SU-DHL-6 (cell line): ENCODE measurements around the gene ENOX2.

ENCODE experiments used
- H2AFZ ChIP-seq: fragments of 200-600 bp; sonication (generic); 2 replicates; pipeline ENCODE4 v1.6.1; 2014; ENCODE audit warnings: low read depth, mild to moderate bottlenecking, moderate library complexity, mixed read lengths, antibody characterized with exemption, low read length; ENCODE audit not compliant: severe bottlenecking
- H3F3A ChIP-seq: fragments of 200-600 bp; shearing (Covaris generic); 2 replicates; pipeline ENCODE4 v1.6.0; 2016; ENCODE audit warnings: antibody characterized with exemption, mild to moderate bottlenecking; ENCODE audit not compliant: insufficient read depth
- H3K27ac ChIP-seq: fragments of 200-600 bp; sonication (generic); 2 replicates; pipeline ENCODE4 v1.5.1; 2016; ENCODE audit warnings: low read depth, mild to moderate bottlenecking, low read length, moderate library complexity, mixed read lengths
- H3K27me3 ChIP-seq: fragments of 200-600 bp; sonication (generic), shearing (Covaris generic); 2 replicates; pipeline ENCODE4 v1.6.0; 2014; ENCODE audit warnings: mild to moderate bottlenecking, low read length
- H3K36me3 ChIP-seq: fragments of 200-600 bp; sonication (generic); 2 replicates; pipeline ENCODE4 v1.6.1; 2014; ENCODE audit warnings: mild to moderate bottlenecking, low read length, mixed read lengths
- H3K4me2 ChIP-seq: fragments of 300-600, 200-600 bp; shearing (Covaris generic), sonication (generic); 2 replicates; pipeline ENCODE4 v1.6.0; 2014; ENCODE audit warnings: low read length, low read depth, mild to moderate bottlenecking; ENCODE audit not compliant: poor library complexity, severe bottlenecking
- H3K4me3 ChIP-seq: fragments of 200-600 bp; sonication (generic); 2 replicates; pipeline ENCODE4 v1.5.1; 2014; ENCODE audit warnings: antibody characterized with exemption, low read length, mild to moderate bottlenecking, mixed read lengths; ENCODE audit not compliant: insufficient read depth, poor library complexity, severe bottlenecking
- H3K79me2 ChIP-seq: fragments of 200-600 bp; sonication (generic); 2 replicates; pipeline ENCODE4 v1.6.1; 2014; ENCODE audit warnings: mild to moderate bottlenecking, low read length, moderate library complexity; ENCODE audit not compliant: insufficient read depth
- H3K9ac ChIP-seq: fragments of 200-600 bp; sonication (generic); 2 replicates; pipeline ENCODE4 v1.7.0; 2014; ENCODE audit warnings: mild to moderate bottlenecking, low read length
- H3K9me2 ChIP-seq: fragments of 200-600 bp; sonication (generic); replicated peaks from 2 replicates; pipeline ENCODE4 v1.6.1; 2014; ENCODE audit warnings: low read length; ENCODE audit not compliant: insufficient read depth
- H3K9me3 ChIP-seq: fragments of 200-600 bp; sonication (generic); 2 replicates; pipeline ENCODE4 v1.6.1; 2014; ENCODE audit warnings: low read length, mixed read lengths; ENCODE audit not compliant: insufficient read depth
- H4K20me1 ChIP-seq: fragments of 200-600 bp; sonication (generic); 2 replicates; pipeline ENCODE4 v1.6.1; 2014; ENCODE audit warnings: low read depth, mild to moderate bottlenecking, antibody characterized with exemption, low read length, moderate library complexity, mixed read lengths
- EZH2phosphoT487 ChIP-seq: fragments of 200-600 bp; sonication (generic), shearing (Covaris generic); conservative IDR thresholded peaks from 2 replicates; pipeline ENCODE4 v1.6.1; 2018; ENCODE audit warnings: mild to moderate bottlenecking, antibody characterized with exemption, low read length, moderate library complexity, mixed read lengths
- TF ChIP-seq, protein P1 (sequence below): fragments of 200-600 bp; sonication (generic); IDR thresholded peaks from one replicate; pipeline ENCODE4 v1.5.1; 2017; ENCODE audit warnings: antibody characterized with exemption, mild to moderate bottlenecking, low read length, moderate library complexity; ENCODE audit not compliant: insufficient read depth, poor library complexity, severe bottlenecking

The ENOX2 gene

DNA sequence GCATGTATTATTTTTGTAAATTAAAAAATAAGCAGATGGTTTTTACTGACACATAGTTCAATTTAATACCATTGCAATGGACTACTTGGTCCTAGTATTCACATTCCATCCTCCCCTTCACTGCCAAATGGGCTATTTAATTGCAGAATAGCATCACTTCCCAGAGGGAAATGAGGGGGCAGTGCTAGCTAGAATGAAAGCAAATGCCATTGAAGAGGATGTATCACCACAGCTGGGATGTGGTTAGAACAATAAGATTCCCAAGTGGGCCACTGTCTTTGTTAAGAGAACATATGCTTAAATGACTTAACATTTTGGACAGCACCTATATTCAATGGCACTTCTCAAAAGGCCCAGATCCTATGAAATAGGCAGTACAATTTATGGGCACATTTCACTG lies 276.5 kb downstream of the ENOX2 start:
- H3K27me3 ChIP-seq, result no peaks in the 10 kb centered on the region
- no peak overlapping the region for H3K9ac ChIP-seq
- H3K4me2 ChIP-seq, result no peak overlapping the region
- no peaks in the 10 kb centered on the region for H3K36me3 ChIP-seq
- H3K4me3 ChIP-seq, result no peak overlapping the region
- H4K20me1 ChIP-seq, result no peaks in the 10 kb centered on the region
- H3K79me2 ChIP-seq, result no peaks in the 10 kb centered on the region
- H3K27ac ChIP-seq, result no peak overlapping the region
- no peaks in the 10 kb centered on the region for H3K9me3 ChIP-seq
- no peaks in the 10 kb centered on the region for H3K9me2 ChIP-seq
- no peak overlapping the region for H2AFZ ChIP-seq
- no peaks in the 10 kb centered on the region for H3F3A ChIP-seq
- TF ChIP-seq, protein P1, sequence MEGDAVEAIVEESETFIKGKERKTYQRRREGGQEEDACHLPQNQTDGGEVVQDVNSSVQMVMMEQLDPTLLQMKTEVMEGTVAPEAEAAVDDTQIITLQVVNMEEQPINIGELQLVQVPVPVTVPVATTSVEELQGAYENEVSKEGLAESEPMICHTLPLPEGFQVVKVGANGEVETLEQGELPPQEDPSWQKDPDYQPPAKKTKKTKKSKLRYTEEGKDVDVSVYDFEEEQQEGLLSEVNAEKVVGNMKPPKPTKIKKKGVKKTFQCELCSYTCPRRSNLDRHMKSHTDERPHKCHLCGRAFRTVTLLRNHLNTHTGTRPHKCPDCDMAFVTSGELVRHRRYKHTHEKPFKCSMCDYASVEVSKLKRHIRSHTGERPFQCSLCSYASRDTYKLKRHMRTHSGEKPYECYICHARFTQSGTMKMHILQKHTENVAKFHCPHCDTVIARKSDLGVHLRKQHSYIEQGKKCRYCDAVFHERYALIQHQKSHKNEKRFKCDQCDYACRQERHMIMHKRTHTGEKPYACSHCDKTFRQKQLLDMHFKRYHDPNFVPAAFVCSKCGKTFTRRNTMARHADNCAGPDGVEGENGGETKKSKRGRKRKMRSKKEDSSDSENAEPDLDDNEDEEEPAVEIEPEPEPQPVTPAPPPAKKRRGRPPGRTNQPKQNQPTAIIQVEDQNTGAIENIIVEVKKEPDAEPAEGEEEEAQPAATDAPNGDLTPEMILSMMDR, result no peak
- no peak for TF ChIP-seq EZH2phosphoT487

DNA sequence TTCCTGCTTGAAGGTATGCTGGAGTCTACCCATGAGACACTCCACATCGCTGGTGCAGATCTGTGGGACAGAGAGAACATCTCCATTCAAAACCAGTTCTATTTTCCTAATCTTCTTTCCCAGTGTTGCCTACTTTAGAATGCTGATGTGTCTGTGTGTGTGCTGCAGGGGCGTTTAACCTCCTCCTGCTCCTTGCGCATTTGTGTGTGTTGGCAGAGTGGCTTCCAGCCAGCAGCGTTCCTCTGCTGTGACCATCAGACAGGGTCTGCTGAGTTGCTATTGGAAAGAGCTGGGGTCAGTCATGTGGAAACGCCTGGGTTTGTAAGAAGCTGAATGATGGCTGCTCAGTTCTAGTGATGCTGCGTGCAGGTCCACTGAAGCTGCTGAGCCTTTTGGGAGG lies 277.6 kb downstream of the ENOX2 start:
- no peak overlapping the region for H3K4me2 ChIP-seq

DNA sequence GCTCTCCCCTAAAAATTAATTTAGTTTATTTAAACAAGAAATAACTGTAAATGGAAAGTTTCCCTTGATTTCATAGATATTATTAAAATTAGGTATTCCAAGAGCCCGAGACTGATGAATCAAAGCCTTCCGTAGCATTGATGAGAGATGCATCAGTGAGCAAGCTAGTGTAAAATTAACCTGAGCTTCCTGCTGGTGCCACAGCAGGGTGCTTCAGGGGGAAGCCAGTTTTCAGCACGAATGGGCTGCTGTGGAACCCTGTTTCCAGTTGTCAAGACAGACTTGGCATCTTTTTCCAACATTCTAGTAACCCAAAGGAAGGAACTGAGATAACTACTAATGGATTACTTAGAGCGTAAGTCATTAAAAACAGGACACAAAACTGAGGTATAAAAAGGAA lies 279.5 kb downstream of the ENOX2 start:
- H3F3A ChIP-seq, result no peaks in the 10 kb centered on the region
- TF ChIP-seq, protein P1, result no peak
- TF ChIP-seq EZH2phosphoT487, result no peak

More for the DNA sequence above, 277.6 kb downstream of the ENOX2 start:
- H3K9me2 ChIP-seq, result no peaks in the 10 kb centered on the region
- no peak overlapping the region for H3K27ac ChIP-seq
- H3K9ac ChIP-seq, result no peak overlapping the region
- H4K20me1 ChIP-seq, result no peaks in the 10 kb centered on the region
- H3K36me3 ChIP-seq, result no peaks in the 10 kb centered on the region
- no peak for TF ChIP-seq EZH2phosphoT487
- TF ChIP-seq, protein P1, result no peak
- H3K27me3 ChIP-seq, result no peaks in the 10 kb centered on the region
- H2AFZ ChIP-seq, result no peak overlapping the region
- H3K9me3 ChIP-seq, result no peaks in the 10 kb centered on the region
- H3F3A ChIP-seq, result no peaks in the 10 kb centered on the region
- no peaks in the 10 kb centered on the region for H3K79me2 ChIP-seq
- H3K4me3 ChIP-seq, result no peak overlapping the region

More for the DNA sequence above, 279.5 kb downstream of the ENOX2 start:
- Histone ChIP-seq H3K79me2 (no peaks in the 10 kb centered on the region), H2AFZ (no peak overlapping the region), H3K27me3 (no peaks in the 10 kb centered on the region), H3K9me3 (no peaks in the 10 kb centered on the region), H3K9ac (no peak overlapping the region), H3K36me3 (no peaks in the 10 kb centered on the region), H3K4me3 (no peak overlapping the region), H3K9me2 (no peaks in the 10 kb centered on the region), H3K27ac (no peak overlapping the region), H4K20me1 (no peaks in the 10 kb centered on the region), H3K4me2 (no peak overlapping the region)
